ENCODE measurements around the gene TMEM190. TPM values are rescaled to one million over a fixed set of nuclear protein-coding genes. Genes with fewer than 3 reads are reported as not detected.

The TMEM190 gene
- total and polyA plus RNA-seq, 10 of the 15 experiments (the other 5 are each of a cell fraction or from before 2014, with no cell fraction given): not detected

DNA sequence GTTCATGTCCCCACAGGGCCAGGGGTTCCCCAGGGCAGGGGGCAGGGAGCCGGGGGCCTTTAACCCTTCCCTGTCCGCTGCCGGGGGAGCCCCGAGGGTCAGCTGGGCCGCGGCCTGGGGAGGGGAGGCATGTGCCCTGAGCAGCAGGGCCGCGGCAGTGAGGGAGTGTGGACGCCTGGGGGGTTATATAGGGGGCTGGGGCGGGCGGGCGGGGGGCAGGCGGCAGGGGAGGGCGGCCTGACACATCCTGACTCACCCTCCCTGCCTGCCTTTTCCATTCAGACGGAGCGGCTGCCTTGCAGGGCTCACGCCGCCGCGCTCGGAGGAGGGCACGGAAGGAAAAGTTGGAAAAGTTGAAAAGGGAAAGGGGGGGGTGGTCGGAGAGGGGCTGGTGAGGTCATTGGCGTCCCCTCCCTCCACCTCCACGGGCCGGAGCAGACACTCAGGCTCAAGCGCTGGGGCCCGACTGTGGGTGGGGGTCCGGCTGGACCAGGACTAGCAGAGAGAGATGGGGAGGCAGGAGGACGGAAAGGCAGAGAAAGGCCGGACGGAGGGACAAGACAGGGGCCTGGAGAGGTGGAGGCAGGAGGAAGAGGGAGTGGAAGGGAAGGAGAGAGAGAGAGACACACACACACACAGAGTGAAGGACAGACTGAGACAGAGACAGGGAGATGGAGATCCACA is 6.2 kb upstream of the TMEM190 start, which contains the start of gene IL11 (continued):
- TF ChIP-seq, protein P1, sequence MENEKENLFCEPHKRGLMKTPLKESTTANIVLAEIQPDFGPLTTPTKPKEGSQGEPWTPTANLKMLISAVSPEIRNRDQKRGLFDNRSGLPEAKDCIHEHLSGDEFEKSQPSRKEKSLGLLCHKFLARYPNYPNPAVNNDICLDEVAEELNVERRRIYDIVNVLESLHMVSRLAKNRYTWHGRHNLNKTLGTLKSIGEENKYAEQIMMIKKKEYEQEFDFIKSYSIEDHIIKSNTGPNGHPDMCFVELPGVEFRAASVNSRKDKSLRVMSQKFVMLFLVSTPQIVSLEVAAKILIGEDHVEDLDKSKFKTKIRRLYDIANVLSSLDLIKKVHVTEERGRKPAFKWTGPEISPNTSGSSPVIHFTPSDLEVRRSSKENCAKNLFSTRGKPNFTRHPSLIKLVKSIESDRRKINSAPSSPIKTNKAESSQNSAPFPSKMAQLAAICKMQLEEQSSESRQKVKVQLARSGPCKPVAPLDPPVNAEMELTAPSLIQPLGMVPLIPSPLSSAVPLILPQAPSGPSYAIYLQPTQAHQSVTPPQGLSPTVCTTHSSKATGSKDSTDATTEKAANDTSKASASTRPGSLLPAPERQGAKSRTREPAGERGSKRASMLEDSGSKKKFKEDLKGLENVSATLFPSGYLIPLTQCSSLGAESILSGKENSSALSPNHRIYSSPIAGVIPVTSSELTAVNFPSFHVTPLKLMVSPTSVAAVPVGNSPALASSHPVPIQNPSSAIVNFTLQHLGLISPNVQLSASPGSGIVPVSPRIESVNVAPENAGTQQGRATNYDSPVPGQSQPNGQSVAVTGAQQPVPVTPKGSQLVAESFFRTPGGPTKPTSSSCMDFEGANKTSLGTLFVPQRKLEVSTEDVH (IDR thresholded peaks at IDR 0.05; ENCODE audit: low read depth, partially characterized antibody): no peak
- TF ChIP-seq RUNX3 (IDR thresholded peaks at IDR 0.05; ENCODE audit: low read length) (no peak), SIX5 (IDR thresholded peaks at IDR 0.05; ENCODE audit: low read depth, low read length, severe bottlenecking) (no peak)

DNA sequence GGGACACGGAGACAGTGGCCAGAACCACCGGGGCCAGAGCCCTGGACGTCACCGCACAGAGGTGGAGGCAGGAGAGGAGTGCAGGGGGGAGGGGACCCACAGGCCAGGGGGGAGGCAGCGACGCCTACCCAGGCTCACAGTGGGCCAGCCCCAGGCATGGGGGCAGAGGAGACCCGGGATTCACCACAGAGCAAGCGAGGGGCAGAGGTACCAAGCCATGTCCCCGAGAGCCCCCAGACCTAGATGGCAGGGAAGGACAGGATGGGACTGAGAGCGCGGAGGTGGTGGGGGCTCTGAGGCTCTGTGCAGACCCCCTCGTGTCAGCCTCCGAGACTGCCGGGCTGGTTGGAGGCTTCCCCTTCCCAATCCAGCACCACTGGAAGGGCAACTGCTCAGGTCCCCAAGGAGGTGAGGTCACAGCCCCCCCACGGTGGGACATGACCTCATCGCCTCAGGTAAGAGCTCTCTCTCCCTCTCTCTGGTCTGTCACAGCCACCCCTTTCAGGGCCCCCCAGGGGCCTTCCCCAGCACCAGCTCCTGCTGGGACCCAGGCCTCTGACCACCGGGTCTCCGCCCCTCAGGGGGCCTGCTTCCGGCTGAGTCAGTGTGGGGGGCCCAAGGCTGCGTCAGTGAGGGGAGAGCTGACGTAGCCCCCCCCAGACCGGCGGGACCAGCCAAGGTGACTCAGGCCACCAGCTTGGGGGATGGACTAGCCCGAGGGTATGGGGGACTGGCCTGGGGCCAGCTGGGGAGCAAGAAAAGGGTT is 4.1 kb upstream of the TMEM190 start:
- H3K79me2 ChIP-seq (ENCODE audit: control insufficient read depth, insufficient read depth, low read length): no peaks in the 10 kb centered on the region
- H3K9ac ChIP-seq (ENCODE audit: control insufficient read depth, insufficient read depth, low read length): no peak overlapping the region
- BruUV-seq (replicated peaks): no TSS peak
- no peak overlapping the region for H3K4me3 ChIP-seq
- RAD21 ChIA-PET (ENCODE audit: unreplicated experiment): no interaction called here
- ATAC-seq (peak; percentile 18; the same call in 2 of the 3 replicates), FAIRE-seq (no peak), DNase-seq (ENCODE audit: low read depth, low spot score) (no peak)
- SMC1A ChIA-PET (ENCODE audit: uncharacterized antibody, unreplicated experiment): no interaction called here
- no peaks in the 10 kb centered on the region for H3K9me3 ChIP-seq (replicated peaks; ENCODE audit: control insufficient read depth, insufficient read depth, low read length)
- in situ Hi-C loops (cut with MboI) (no loop called here), intact Hi-C loops (cut with micrococcal nuclease; ENCODE audit: unreplicated experiment) (no loop called here)
- H3K27ac ChIP-seq (ENCODE audit: control insufficient read depth, insufficient read depth): no peak overlapping the region
- no peaks in the 10 kb centered on the region for H3K4me1 ChIP-seq (ENCODE audit: control insufficient read depth, insufficient read depth, low read length)
- no peak overlapping the region for H3K4me2 ChIP-seq (ENCODE audit: control insufficient read depth, insufficient read depth)
- H3K36me3 ChIP-seq (ENCODE audit: control insufficient read depth in 2 of 2, insufficient read depth in 2 of 2, low read length in 1 of 2): no peaks in the 10 kb centered on the region
- H4K20me1 ChIP-seq (ENCODE audit: control insufficient read depth, insufficient read depth): no peaks in the 10 kb centered on the region
- WGBS (ENCODE audit: insufficient coverage, insufficient replicate concordance, low lambda C conversion rate, missing lambda C conversion rate): 22% methylated on average over 24 of the region's 24 CpGs
- CTCF ChIA-PET: no interaction called here
- H2AFZ ChIP-seq (ENCODE audit: control insufficient read depth, low read depth, low read length): no peak overlapping the region
- peaks cover 3 to 10% of the 10 kb centered on the region in 2 experiments for H3K27me3 ChIP-seq (replicated peaks in 1 of 2; ENCODE audit: control insufficient read depth in 2 of 2, insufficient read depth in 2 of 2, low read length in 1 of 2)
- POLR2A ChIA-PET: no interaction called here
- TF ChIP-seq, protein P2, sequence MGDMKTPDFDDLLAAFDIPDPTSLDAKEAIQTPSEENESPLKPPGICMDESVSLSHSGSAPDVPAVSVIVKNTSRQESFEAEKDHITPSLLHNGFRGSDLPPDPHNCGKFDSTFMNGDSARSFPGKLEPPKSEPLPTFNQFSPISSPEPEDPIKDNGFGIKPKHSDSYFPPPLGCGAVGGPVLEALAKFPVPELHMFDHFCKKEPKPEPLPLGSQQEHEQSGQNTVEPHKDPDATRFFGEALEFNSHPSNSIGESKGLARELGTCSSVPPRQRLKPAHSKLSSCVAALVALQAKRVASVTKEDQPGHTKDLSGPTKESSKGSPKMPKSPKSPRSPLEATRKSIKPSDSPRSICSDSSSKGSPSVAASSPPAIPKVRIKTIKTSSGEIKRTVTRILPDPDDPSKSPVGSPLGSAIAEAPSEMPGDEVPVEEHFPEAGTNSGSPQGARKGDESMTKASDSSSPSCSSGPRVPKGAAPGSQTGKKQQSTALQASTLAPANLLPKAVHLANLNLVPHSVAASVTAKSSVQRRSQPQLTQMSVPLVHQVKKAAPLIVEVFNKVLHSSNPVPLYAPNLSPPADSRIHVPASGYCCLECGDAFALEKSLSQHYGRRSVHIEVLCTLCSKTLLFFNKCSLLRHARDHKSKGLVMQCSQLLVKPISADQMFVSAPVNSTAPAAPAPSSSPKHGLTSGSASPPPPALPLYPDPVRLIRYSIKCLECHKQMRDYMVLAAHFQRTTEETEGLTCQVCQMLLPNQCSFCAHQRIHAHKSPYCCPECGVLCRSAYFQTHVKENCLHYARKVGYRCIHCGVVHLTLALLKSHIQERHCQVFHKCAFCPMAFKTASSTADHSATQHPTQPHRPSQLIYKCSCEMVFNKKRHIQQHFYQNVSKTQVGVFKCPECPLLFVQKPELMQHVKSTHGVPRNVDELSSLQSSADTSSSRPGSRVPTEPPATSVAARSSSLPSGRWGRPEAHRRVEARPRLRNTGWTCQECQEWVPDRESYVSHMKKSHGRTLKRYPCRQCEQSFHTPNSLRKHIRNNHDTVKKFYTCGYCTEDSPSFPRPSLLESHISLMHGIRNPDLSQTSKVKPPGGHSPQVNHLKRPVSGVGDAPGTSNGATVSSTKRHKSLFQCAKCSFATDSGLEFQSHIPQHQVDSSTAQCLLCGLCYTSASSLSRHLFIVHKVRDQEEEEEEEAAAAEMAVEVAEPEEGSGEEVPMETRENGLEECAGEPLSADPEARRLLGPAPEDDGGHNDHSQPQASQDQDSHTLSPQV (IDR thresholded peaks at IDR 0.05): no peak
- TF ChIP-seq, protein P3, sequence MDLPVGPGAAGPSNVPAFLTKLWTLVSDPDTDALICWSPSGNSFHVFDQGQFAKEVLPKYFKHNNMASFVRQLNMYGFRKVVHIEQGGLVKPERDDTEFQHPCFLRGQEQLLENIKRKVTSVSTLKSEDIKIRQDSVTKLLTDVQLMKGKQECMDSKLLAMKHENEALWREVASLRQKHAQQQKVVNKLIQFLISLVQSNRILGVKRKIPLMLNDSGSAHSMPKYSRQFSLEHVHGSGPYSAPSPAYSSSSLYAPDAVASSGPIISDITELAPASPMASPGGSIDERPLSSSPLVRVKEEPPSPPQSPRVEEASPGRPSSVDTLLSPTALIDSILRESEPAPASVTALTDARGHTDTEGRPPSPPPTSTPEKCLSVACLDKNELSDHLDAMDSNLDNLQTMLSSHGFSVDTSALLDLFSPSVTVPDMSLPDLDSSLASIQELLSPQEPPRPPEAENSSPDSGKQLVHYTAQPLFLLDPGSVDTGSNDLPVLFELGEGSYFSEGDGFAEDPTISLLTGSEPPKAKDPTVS (IDR thresholded peaks at IDR 0.05; ENCODE audit: low read depth, low read length): no peak
- TF ChIP-seq TCF12 (IDR thresholded peaks at IDR 0.05; ENCODE audit: low read depth, low read length) (no peak), MYC (IDR thresholded peaks at IDR 0.05; ENCODE audit: insufficient read depth, insufficient read length, insufficient replicate concordance, low read length, severe bottlenecking) (no peak), SREBF1 (IDR thresholded peaks at IDR 0.05; ENCODE audit: low read length) (no peak), CHD4 (IDR thresholded peaks at IDR 0.05) (no peak)
- TF ChIP-seq, protein P4, sequence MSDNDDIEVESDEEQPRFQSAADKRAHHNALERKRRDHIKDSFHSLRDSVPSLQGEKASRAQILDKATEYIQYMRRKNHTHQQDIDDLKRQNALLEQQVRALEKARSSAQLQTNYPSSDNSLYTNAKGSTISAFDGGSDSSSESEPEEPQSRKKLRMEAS (IDR thresholded peaks at IDR 0.05; ENCODE audit: low read depth, low read length): no peak

Measured in GM12878 (cell line).